Stimulated activated CD8-positive, alpha-beta memory T cell treated with anti-CD3 and anti-CD28 coated beads, Interleukin-12 subunit alpha, Interleukin-12 subunit beta, amount 100 ng/mL, for 1 hour (primary cell): ENCODE data around the gene SPOPL.
"Not testable (repeated sequence)": the region's sequence is repeated elsewhere in the genome, so short reads cannot be mapped to it uniquely, and the experiment has no call there.

ENCODE experiments used
- DNase-seq: peaks from one replicate; pipeline ENCODE4 v3.0.0-alpha.2; 2020; ENCODE audit warnings: low read depth

SPOPL gene

DNA sequence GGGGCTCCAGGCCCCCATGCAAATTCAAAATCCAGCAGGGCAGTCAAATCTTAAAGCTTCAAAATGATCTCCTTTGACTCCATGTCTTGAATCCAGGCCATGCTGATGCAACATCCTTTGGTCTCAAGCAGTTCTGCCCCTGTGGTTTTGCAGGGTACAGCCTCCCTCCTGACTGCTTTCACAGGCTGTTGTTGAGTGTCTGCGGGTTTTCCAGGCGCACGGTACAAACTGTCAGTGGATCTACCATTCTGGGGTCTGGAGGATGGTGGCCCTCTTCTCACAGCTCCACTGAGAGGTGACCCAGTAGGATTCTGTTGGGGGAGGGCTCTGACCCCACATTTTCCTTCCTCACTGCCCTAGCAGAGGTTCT is 22.1 kb downstream of the SPOPL start:
- DNase-seq, result not testable (repeated sequence)

- not testable (repeated sequence) for DNase-seq
Observed at GRCh38 chr2:138524353-138524752, 22.8 kb downstream of the SPOPL start.

DNA sequence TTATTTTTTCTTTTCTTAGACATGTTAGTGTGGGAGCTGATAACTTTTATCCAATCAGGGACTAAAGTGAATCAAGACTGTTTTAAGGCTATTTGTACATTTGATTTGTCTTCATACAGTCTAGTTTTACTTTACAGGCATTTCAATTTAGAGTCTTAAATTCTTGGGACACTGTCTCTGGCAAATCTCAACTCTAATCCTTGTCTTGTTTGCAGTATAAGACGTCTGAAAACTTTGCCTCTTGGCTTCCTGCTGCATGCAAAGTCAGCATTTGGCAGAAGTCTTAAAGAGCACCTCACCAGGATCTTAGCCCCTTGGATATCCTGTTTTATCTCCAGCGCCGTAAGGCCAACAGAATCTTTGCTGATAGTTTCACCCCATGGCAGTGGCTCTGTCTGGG is 30.3 kb downstream of the SPOPL start:
- DNase-seq, result no peak

DNA sequence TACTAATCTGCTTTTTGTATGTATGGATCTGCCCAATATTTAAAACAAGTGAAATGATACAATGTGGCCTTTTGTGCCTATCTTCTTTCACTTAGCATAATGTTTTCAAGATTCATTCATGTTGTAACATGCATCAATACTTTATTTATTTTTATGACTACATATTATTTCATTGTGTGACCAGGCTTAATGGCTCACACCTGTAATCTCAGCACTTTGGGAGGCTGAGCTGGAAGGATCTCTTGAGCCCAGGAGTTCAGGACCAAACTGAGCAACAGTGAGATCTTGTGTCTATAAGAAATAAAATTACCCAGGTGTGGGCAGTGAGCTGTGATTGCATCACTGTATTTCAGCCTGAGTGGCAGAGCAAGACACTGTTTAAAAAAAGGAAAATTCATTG is 33.2 kb downstream of the SPOPL start:
- DNase-seq, result no peak

DNA sequence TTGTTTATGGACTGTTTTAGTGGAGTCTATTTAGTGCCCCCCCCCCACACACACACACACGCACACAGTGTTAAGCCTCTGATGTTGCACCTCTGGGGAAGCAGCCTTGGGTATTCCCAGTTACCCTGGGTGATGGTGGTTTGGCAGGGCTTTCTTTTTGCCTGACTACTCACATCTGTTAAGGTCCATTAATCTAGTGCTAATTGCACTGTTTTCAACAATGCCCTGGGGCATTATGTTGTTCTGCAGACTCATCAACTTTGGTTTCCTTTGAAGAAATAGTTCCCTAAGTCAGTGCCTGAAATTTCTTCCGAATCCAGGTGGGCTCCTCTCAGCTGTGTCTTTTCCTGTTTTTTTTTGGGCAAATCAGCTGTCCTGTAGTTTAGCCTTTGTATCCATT is 34.7 kb downstream of the SPOPL start:
- DNase-seq, result no peak

GRCh38 chr2:138536740-138537139 is 35.2 kb downstream of the SPOPL start:
- DNase-seq, result no peak

DNA sequence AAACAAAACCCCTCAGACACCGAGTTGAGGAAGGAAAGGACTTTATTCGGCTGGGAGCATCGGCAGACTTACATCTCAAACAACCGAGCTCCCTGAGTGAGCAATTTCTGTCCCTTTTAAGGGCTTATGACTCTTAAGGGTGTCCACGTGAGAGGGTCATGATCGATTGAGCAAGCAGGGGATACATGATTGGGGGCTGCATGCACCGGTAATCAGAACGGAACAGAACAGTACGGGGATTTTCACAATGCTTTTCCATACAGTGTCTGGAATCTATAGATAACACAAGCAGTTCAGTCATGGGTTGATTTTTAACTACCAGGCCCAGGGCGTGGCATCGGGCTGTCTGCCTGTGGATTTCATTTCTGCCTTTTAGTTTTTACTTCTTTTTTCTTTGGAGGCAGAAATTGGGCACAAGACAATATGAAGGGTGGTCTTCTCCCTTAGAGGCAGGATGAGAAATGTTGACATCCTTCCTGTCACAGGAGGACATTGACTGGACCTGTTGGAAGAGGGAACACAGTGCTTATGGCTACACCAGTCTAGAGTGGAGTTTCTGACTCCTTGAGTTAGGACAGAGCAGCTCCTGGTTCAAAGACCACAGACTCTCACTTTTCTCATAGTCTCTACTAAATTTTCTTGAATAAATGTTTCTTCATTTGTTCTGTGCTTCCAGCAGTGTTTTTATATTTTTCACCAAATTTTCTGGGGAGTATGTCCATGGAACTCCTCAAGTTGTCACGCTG is 35.8 kb downstream of the SPOPL start:
- no peak for DNase-seq

DNA sequence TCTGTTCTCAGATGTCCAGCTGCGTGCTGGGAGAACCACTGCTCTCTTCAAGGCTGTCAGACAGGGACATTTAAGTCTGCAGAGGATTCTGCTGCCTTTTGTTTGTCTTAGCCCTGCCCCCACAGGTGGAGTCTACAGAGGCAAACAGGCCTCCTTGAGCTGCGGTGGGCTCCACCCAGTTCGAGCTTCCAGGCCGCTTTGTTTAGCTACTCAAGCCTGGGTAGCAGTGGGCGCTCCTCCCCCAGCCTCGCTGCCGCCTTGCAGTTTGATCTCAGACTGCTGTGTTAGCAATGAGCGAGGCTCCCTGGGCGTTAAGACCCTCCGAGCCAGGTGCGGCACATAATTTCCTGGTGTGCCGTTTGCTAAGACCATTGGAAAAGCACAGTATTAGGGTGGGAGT is 42.6 kb downstream of the SPOPL start:
- not testable (repeated sequence) for DNase-seq

GRCh38 chr2:138548796-138549195 is 47.2 kb downstream of the SPOPL start:
- no peak for DNase-seq

- DNase-seq, result no peak
Observed at GRCh38 chr2:138550172-138550571, 48.6 kb downstream of the SPOPL start.

DNA sequence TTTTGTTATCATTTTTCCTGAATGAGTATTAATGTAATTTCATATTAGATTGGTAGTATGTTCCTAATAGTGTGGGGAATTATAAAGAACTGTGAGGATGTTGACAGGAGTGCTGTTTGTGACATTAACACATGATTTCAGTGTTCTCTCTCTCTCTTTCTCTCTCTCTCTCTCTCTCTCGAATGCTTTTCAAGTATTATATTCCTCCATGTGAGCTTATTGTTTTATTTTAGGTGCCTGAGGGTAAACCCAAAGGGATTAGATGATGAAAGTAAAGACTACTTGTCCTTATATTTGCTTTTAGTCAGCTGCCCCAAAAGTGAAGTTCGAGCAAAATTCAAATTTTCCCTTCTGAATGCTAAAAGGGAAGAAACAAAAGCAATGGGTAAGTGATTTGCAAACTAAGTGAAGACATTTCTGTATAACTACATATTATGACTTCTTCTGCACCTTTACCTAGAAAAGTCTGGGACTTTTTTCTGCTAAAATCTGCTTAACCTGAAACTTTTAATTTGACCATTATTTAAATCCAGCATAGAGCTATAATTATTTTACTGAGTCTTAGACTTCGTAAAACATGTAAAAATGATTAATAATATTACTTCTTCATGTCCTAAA is 49.2 kb downstream of the SPOPL start:
- DNase-seq, result no peak

- no peak for DNase-seq
Observed at GRCh38 chr2:138554123-138554522, 52.6 kb downstream of the SPOPL start.

GRCh38 chr2:138559641-138560040 is 58.1 kb downstream of the SPOPL start:
- no peak for DNase-seq

- DNase-seq, result no peak
Observed at GRCh38 chr2:138564586-138565229, 63.1 kb downstream of the SPOPL start.

DNA sequence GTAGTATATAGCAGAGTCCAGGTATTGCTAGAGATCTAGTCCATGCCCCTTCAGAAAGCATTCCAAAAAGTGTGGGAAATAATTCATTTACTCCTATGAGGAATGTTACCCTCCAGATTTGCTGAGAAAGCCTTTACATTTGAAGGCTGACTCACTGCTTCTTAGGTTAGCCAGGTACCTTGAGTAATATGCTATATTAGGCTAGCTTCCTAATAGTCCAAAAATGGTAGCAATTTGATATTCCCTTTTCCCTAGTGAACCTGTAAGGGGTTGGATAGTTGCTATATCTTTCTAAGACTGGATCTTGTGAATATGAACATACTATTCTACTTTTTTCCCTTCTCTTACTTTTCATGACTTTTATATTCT is 63.6 kb downstream of the SPOPL start:
- no peak for DNase-seq

DNA sequence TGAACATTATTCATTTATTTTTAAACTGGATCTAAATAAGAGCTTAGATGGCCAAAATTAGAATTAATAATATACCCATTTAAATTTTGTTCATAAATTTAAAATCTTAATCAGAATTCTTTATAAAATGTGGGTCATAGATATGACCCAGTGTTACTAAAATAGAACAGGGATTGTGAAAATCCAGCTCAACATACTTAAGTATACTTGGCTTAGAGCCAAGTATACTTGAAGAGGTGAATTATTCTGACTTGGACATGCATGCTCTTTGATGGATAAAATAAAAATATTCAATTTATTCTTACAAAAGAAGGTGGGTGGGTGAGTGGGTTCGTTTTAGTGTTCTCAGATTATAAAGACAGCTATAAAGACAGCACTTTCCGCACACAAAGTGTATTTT is 70.7 kb downstream of the SPOPL start:
- no peak for DNase-seq

GRCh38 chr2:138577066-138577465 is 75.5 kb downstream of the SPOPL start:
- no peak for DNase-seq

DNA sequence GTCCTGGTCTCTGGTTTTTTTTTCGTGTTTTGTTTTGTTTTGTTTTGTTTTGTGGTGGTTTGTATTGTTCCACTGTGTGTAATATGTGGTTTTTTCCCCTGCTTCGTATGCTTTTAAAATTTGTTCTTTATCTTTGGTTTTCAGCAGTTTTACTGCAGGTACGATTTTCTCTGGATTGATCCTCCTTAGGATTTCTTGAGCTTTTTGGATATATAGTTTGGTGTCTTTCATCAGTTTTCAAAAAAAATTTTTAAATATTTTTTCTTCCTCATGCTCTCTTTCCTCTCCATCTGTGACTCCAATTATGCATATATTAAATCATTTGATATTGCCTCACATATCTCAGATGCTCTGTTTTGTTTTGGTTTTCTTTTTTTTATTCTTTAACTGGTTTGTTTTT is 78.0 kb downstream of the SPOPL start:
- no peak for DNase-seq

GRCh38 chr2:138581909-138582308 is 80.3 kb downstream of the SPOPL start:
- no peak for DNase-seq

DNA sequence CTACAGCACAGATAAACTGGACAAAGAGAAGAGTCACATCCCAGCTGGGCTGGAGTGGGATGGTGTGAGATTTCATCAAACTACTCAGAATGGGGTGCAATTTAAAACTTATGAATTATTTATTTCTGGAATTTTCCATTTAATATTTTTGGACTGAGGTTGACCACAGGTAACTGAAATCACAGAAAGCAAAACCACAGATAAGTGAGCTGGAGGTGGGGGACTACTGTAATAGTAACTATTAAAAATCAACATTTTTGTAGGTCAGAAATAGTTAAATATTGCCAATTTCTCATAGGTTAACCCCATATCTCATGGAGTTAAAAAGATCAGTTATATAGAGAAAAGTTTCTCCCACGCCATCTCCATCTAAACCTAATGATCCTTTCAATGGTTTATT is 88.1 kb downstream of the SPOPL start:
- DNase-seq, result no peak

- no peak for DNase-seq
Observed at GRCh38 chr2:138596403-138596802, 94.8 kb downstream of the SPOPL start.

- no peak for DNase-seq
Observed at GRCh38 chr2:138600732-138601457, 99.3 kb downstream of the SPOPL start.
